Bone marrow (tissue), 2 donors: Measurements from ENCODE around the gene CCDC170.
"Not testable (repeated sequence)": the region's sequence is repeated elsewhere in the genome, so short reads cannot be mapped to it uniquely, and the experiment has no call there.

Experiments
- DNase-seq, 2 donors: peaks; one replicate each; lab custom pipeline; 2025; lab: John Stamatoyannopoulos, UW

CCDC170 gene

DNA sequence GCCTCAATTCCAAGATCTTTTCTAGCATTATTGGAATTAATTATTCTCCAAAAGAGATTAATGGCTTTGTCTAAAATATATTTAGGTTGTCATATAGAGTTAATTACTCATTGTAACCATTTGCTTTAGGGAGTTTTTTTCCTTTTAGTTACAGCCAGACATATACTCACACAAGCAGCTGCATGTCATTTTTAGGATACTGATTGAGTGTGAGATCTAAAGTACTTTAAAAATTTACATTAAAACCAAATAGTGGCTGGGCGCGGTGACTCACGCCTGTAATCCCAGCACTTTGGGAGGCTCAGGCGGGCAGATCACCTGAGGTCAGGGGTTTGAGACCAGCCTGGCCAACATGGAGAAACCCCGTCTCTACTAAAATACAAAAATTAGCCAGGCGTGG lies 51.1 kb downstream of the CCDC170 start:
- DNase-seq: not testable (repeated sequence)

DNA sequence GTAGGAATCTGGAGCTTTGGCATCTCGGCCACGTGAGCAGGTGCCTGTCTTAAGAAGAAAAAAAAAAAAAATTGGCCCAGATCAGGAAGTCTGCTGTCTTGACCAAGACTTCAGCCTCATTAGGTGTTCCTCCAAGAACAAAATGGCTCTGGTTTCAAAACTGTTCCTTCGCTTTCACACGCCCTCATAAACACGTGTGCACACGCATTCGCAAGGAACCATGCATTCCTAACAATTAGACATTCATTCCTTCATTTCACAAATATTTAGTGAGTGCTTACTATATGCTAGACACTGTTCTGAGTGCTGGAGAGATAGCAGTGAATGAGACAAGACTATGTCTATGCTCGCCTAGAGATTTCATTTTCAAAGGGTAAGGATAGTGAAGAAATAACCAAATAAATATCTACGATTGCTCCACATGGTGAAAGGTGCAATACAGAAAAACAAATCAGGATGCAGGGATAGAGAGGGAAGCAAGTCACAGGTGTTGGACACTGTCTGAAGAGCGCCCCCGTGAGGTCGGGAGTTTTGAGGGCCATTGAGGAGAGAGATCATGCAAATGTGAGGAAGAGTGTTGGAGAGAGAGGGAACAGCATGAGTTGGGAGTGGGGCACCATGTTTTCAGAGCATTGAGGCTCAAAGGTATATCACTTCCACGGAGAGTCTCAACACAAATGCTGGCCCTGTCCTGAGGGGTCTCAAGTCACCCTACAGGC lies 53.3 kb downstream of the CCDC170 start:
- no peak for DNase-seq

DNA sequence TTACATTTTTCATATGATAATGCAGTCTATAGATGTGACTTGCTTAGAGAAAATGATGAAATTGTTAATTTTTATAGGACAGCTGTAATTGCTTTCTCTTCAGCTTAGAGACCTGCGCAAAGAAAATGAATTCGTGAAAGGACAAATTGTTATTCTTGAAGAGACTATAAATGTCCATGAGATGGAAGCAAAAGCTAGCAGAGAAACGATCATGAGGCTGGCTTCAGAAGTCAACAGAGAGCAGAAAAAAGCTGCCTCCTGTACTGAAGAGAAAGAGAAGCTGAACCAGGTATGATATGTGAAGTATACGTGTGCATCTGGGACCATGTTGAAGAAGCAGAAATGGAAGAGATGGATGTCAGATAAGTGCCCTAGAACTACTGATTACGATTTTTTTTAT lies 54.4 kb downstream of the CCDC170 start:
- no peak for DNase-seq

DNA sequence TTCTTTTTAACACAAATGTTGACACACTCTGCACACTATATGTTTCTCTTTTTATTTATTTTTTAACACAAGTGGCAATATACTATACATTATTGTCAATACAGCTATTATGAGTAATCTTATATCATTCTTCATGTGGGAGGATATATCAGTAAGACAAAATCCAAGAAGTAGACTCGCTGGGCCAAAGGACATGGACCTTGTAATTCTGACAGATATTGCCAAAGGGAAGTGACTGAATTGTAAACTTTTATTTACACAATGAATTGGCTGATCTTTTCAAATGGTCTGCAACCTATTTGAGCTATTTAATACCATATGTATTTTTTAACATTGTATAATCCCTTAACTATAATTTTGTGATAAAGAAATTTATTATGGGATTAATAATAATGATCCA lies 56.0 kb downstream of the CCDC170 start:
- DNase-seq: no peak

DNA sequence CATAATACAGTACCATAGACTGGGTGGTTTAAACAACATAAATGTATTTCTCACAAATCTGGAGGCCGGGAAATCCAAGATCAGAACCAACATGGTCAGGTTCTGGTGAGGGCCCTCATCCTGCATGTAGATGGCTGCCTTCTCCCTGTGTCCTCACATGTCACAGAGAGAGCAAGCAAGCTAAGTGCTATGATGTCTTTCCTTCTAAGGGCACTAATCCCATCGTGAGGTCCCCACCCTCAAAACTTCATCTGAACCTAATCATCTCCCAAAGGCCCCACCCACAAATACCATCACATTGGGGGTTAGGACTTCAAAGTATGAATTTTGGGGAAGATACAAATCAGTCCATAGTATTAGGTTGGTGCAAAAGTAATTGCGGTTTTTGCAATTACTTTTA lies 56.8 kb downstream of the CCDC170 start:
- DNase-seq: no peak

DNA sequence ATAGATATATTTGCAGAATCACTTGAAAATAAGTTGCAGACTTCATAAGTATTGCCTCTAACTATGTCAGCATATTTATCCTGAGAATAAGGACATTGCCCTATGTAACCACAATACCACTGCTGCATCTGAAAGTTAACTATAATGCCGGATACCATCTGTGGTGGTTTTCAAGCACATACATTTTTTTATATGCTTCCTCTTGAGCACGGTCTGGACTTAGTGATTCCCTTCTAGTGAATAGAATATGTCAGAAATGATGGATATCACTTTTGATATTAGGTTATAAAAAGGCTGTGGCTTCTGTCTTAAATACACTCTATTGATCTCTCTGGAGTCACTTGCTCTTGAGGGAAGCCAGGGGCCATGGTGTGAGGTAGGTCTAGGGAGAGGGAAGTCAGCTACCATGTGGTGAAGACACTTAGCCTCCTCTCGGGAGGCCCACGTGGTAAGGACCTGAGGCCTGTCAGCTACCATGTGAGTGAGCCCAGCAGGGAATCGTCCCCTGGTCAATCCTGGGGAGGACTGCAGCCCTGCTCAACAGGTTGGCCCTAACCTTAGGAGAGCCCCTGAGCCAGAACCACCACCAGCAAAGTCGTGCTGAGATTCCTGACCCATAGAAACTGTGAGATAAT lies 57.5 kb downstream of the CCDC170 start:
- DNase-seq: no peak

DNA sequence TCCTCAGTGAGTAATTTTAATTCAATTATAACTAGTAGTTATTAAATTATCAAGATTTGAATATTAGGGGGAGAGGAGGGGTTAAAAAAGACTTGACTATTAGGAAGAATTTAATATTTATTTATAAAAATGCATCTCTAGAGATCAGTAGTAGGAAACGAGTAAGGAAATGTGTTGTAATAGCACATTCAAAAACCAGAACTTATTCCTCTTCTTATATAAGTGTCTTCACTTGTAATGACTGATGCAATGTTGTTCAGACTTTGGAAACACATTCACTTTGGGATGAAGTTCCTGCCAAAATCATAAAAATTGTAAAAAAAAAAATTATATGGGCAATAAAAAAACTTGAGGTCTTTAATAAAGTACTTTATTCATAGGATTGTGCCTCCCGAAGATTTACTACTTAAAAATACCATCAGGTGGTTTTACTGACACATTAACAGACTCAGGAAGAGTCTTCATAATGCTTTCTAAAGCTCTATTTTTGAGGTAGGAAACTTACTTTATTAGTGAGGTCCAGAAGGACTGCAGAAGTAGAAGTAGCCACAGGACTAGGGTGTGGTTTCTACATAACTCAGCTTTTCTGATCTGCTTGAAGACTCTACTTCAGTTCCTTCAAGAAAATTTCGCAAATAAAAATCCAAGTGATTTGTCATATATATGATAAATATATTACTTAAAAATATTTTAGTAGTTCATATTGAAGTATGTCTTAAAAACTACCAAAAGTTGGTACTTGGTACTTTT lies 59.8 kb downstream of the CCDC170 start:
- no peak for DNase-seq

DNA sequence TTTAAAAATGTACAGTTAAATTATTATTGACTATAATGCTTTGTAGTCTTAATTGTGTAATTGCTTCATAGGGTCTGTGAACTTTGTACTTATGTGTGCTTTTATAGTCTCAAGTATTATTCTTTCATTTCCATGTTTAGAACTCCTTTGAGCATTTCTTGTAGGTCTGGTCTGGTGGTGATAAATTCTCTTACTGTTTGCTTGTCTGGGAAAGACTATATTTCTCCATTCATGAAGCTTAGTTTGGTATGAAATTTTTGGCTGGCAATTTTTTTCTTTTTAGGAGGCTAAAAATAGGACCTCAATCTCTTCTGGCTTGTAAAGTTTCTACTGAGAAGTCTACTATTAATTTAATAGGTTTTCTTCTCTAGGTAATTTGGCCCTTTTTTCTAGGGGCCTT lies 67.4 kb downstream of the CCDC170 start:
- DNase-seq: no peak

DNA sequence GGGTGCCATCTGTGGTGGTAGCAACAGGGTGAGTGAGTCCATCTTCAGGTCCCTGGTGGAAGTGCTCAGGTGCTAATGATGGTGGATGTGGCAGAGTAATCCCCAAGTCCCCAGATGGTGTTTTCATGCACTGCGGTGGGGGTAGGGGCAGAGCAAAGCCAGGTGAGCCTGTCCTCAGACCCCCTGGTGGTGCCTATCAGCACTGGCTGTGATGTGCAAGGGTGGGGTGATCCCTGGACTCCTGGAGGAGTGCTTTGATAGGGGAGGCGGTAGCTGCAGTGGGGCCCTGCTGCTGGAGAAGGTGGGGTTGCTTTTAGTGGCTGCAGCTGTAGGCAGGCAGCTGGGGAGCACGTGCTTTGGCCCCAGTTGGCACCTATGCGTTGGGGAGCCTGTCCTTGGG lies 70.8 kb downstream of the CCDC170 start:
- DNase-seq: no peak

DNA sequence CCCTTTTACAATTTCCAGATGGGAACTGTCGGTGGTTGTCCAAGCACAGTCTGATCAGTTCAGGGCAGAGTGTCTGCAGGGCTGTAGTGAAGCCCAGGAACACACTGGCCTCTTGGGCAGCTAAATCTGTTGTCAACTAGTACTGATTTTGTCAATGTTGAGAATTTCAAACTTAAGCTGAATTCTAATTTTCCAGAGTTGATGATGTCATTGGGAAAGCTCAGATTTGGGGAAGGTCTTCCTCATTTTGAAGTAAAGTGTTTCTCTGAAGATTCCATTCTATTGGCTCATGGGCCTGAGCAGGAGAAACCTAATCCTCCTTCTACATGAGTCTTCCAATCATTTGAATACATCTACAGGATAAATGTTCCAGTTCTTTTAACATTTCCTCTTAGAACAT lies 72.1 kb downstream of the CCDC170 start:
- DNase-seq: no peak

DNA sequence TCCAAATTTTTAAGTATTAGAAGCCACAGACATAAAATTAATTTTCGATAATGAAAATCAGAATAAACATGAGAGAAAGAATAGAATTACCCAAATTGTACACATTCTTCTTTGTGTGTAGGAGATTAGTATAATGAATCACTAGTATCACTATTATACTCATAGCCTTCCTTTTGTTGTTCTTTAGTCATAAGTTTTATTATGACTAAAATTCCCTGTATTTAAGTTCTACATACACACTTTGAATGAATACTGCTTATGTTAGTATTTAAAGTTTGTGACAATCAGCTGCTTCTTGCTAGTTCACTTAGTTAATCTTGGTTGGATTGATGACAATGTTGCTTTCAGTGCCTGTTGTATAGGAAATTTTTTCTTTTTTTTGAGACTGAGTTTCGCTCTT lies 72.7 kb downstream of the CCDC170 start:
- no peak for DNase-seq

DNA sequence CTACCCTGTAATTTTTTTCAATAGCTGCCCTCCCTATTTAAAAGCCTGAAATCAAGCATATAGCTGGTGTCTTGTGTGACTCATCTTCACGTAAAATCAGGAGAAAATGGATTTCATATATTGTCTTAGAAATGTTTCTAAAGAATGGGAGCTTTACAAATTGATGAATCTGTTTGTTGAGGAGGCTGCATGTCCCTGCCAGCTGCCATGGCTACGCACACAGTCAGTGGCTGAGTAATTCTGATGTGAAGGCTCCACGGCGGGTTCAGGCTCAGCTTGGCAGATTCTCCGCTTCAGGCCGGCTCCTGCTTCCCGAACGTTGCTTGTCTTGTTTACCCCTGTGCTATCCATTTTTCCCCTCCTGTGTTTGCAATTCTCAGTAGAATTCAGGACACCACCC lies 82.8 kb downstream of the CCDC170 start:
- no peak for DNase-seq

DNA sequence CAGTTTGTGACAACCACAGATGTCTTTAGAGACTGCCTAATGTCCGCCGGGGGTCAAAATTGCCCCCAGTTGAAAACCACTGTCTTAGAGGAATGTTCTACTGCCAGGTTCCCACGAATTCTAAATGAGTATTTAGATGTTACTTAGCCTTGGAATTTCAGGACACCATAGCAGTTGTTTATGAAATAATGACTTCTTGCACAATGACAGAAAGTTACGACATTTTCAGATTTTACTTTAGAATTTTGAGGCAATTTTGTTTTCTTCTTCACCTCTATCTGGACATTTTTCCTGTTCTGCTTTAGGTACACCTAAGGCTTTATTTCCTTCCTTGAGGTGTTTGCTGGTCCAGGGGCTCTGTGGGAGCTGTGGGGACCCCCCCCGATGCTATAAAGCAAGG lies 83.4 kb downstream of the CCDC170 start:
- DNase-seq: no peak

DNA sequence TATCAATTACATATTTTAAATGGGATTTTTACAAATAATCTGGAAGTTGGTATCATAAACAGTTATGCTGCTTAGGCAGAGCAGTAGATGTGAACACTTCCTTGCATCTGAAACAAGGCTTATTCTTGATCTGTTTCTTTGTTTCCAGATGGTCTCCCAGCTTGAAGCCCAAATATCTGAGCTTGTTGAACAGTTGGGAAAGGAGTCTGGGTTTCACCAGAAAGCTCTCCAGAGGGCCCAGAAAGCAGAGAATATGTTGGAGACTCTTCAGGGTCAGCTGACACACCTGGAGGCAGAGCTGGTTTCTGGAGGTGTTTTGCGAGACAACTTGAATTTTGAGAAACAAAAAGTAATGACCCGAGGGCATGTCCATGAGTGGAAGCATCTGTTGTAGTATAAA lies 91.9 kb downstream of the CCDC170 start:
- no peak for DNase-seq

DNA sequence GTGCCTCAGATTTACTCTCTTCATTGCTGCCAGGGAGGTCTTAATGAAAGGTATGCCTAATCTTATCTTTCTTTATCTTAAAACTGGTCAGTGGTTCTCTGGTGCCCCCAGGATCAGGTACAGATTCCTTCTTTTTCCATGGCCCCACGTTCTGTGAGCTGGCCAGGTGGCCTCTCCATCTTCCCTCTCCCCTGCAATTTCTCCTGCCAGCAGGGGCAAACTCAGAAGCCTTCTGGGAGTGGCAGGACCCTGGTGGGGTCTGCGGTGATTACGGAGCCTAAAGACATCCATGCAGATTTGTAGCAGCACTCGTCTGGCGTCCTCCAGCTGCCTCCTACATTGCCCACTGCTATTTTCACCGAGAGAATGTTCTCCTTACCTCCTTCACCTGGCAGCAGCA lies 95.8 kb downstream of the CCDC170 start:
- DNase-seq: no peak

DNA sequence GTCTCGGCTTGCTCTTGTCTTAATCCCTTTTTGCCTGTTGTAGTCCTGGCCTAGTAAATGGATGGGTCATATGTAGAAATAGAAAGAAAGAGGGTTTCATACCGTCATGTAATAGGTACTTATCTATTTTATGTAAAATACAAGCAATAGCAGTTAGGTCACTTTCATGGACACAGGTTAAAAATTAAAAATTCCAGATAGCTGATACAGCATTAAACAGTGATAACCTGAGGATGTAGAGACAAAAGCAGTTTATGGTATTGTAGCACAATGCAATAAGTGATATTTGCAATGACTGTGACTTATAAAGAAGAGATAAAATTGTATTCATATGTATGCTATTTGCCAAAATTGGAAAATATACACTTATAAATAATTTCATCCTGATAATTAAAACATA lies 96.9 kb downstream of the CCDC170 start:
- no peak for DNase-seq

DNA sequence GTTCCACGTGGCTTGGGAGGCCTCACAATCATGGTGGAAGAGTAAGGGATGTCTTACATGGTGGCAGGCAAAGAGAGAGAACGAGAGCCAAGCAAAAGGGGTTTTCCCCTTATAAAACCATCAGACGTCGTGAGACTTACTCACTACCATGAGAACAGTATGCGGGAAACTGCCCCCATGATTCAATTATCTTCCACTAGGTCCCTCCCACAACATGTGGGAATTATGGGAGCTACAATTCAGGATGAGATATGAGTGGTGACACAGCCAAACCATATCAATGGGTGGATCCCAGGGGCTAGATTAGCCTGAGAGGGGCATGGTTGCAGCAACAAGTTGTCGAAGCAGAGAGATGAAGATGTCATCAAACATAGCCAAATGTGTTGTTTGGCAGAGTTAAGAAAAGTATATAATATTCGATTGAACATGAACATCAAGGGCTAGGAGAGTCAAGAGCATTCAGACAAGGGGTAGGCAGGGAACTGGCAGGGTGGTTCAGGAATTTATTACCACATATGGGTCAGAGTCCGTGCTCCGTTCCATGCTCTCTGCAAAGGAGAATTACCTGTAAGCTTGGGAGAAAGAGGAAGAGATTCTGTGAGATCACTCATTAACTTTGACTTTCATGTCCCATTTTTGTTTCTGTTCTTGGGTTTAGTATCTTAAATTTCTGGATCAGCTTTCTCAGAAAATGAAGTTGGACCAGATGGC lies 98.8 kb downstream of the CCDC170 start:
- DNase-seq: no peak

DNA sequence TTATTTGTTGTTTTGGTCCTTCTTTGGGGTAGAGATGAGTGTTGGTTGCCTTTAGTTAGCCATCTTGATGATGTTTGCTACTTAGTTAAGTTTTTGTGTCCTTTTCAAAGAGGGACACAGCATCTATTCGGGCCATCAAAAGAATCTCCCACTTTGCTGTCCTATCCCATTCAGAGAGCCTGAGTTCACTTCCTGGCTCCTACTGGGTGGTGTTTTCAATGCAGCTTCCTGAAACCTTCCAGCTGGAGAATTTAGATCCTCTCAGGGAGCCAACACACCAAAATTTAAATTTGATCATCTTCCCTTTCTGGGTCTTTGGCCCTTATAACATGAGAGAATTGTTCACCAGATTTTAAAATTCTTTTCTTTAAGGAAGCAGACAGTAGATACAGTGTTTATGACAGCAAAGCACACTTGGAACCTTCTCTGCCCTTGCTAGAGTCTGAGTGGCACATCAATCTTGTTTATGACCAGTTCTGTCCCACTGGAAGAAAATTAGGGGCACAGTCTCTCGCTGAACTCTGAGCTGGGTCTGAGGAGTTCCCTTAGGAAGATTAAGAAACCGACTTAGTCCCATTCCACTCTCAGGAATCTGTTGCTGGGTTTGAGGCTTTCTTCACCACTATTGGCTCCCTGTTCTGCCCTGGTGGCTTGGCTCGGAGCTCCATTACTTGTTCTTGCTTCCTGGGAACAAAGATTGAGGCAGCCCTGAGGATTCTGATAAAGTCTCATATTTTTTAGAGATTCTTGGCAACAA lies 115.5 kb downstream of the CCDC170 start:
- no peak for DNase-seq

DNA sequence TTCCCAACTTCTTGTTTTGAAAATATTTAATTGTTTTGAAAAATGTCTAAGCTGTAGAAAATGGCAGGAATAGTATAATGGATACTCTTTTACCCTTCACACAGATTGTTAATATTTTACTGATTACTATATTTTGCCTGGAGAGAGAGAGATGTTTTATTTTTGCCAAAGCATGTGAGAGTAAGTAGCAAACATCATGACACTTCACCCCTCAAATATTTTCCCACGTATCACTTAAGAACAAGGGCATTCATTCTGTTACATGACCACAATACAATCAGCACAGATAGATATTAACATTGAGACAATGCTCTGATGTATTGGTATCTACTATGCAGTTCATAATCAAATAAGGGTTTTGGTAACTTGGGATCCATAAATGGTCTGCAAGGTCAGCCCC lies 116.5 kb downstream of the CCDC170 start:
- DNase-seq: no peak

DNA sequence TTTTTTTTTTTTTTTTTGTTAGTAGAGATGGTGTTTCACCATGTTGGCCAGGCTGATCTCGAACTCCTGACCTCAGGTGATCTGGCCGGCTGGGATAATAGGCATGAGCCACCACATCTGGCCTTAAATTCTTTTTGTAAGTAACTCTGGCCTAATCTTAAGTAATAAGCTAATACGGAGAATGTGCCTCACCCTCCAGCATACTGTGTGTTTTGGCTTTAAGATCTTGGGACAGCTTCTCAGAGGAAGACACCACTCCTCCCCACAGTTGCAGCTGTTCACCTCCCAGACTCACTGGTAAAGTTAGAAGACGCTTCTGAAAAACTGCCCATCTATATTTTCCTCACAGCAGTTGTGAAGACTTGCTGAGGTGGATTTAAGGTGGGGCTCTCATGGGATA lies 120.8 kb downstream of the CCDC170 start:
- no peak for DNase-seq

DNA sequence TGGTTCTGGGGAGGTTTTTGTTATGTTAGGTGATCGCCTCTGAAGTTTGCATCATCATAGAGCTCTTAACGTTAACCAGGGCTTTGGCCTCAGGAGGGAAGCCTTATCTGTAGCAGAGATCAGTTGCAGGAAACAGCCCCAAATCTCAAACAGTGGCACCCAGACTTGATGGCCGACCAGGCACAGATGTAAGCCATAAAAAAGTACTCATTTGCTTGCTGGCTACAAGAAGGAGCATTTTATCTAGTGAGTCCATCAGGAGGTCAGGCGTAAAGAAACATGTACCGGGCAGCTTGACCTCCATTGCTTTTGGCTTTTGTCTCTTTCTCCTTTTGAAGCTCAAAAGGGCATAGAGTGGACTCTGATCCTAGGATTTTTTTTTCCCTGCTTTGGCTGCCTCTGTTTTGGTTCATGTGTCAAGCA lies 122.3 kb downstream of the CCDC170 start:
- DNase-seq: peak in 1 of 2 donors; percentile 40

DNA sequence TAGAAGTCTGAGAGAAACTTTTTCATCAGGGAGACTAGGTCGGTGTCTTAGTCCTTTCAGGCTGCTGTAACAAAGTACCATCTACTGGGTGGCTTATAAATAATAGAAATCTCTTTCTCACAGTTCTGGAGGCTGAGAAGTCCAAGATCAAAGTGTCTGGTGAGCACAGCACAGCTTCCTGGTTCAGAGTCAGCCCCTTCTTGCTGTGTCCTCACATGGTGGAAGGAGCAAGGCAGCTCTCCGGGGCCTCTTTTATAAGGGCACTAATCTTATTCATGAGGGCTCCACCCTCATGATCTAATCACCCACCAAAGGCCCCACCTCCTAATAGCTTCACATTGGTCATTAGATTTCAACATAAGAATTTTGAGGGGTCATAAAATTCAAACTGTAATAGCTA lies 122.8 kb downstream of the CCDC170 start:
- DNase-seq: no peak
